Astrocyte (in vitro differentiated cells and primary cell): ENCODE measurements around the gene FAM83E.

Experiments used
- EZH2 ChIP-seq: IDR thresholded peaks from 2 replicates; pipeline ENCODE4 v1.6.1; 2012; ENCODE audit warnings: mild to moderate bottlenecking, low read length, inconsistent platforms; ENCODE audit not compliant: insufficient read depth
- TF ChIP-seq, protein P1 (sequence below): IDR thresholded peaks from 2 replicates; pipeline ENCODE4 v1.5.1; 2011; ENCODE audit warnings: low read depth, mild to moderate bottlenecking, inconsistent platforms, low read length, moderate library complexity; ENCODE audit not compliant: insufficient read depth

DNA sequence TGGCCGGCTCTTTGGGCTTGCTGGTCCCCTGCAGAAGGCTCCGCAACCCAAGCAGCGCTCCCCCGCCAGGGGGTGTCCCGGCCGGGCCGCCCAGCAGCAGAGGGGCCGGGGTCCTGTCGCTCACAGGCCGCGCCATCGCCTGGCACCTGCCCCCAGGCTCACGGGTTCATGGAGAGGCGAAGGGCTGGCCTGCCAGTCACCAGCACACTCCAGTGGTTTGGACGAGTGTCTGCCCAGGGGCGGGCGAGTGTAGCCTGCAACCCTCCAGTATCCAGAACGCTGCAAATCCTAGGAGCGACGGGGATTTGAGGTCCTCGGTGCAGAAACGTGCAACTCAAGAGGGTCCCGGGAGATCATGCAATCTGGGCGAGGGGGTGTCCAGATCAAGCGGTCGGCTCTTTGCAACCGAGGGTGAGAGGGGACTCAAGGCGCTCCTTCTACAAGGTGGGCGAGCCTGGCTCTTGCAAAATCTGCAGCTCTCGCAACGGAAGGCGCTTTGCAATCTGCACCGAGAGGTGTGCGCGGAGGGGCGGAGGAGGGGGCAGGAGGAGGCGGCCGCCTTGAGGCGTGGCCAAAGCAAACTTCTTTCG lies 22.1 kb upstream of the FAM83E start, which contains the start of gene DBP:
- no peak for TF ChIP-seq EZH2
- TF ChIP-seq, protein P1, sequence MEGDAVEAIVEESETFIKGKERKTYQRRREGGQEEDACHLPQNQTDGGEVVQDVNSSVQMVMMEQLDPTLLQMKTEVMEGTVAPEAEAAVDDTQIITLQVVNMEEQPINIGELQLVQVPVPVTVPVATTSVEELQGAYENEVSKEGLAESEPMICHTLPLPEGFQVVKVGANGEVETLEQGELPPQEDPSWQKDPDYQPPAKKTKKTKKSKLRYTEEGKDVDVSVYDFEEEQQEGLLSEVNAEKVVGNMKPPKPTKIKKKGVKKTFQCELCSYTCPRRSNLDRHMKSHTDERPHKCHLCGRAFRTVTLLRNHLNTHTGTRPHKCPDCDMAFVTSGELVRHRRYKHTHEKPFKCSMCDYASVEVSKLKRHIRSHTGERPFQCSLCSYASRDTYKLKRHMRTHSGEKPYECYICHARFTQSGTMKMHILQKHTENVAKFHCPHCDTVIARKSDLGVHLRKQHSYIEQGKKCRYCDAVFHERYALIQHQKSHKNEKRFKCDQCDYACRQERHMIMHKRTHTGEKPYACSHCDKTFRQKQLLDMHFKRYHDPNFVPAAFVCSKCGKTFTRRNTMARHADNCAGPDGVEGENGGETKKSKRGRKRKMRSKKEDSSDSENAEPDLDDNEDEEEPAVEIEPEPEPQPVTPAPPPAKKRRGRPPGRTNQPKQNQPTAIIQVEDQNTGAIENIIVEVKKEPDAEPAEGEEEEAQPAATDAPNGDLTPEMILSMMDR = no peak
